ENCODE results near the gene ZYX.
A peak's percentile ranks its signal among the peaks of the same experiment; 100 is the strongest.

ZYX gene

DNA sequence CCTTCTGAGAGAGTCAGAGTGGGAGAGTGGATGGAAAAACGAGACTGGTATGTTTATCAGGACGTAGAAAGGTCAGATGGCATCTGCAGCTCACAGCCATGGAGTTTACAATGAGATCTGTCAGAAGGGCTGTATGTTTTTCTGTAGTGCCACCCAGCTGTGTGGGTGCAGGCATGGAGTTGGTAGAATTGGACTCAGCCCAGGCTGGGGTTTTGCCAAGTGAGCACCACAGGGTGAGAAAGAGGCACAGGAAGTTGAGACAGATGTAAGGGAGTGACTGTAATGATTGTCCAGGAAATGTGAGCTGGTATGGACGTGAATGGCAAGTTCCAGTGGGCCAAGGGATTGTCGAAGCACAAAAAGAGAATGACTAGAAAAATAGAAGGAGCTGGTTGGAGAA lies 9.1 kb upstream of the ZYX start:
- TF ChIP-seq, protein P1, sequence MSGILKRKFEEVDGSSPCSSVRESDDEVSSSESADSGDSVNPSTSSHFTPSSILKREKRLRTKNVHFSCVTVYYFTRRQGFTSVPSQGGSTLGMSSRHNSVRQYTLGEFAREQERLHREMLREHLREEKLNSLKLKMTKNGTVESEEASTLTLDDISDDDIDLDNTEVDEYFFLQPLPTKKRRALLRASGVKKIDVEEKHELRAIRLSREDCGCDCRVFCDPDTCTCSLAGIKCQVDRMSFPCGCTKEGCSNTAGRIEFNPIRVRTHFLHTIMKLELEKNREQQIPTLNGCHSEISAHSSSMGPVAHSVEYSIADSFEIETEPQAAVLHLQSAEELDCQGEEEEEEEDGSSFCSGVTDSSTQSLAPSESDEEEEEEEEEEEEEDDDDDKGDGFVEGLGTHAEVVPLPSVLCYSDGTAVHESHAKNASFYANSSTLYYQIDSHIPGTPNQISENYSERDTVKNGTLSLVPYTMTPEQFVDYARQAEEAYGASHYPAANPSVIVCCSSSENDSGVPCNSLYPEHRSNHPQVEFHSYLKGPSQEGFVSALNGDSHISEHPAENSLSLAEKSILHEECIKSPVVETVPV (CRISPR knock-in tag; IDR thresholded peaks at IDR 0.05) = no peak
- TF ChIP-seq ZNF565 (CRISPR knock-in tag; conservative IDR thresholded peaks at IDR 0.05; ENCODE audit: low read depth) (no peak), OSR1 (CRISPR knock-in tag; IDR thresholded peaks at IDR 0.05) (no peak), ISL1 (CRISPR knock-in tag; IDR thresholded peaks at IDR 0.05) (no peak), GLIS3 (CRISPR knock-in tag; IDR thresholded peaks at IDR 0.05) (no peak), CSDC2 (CRISPR knock-in tag; IDR thresholded peaks at IDR 0.05) (no peak), RARB (CRISPR knock-in tag; IDR thresholded peaks at IDR 0.05) (no peak)
- TF ChIP-seq, protein P2, sequence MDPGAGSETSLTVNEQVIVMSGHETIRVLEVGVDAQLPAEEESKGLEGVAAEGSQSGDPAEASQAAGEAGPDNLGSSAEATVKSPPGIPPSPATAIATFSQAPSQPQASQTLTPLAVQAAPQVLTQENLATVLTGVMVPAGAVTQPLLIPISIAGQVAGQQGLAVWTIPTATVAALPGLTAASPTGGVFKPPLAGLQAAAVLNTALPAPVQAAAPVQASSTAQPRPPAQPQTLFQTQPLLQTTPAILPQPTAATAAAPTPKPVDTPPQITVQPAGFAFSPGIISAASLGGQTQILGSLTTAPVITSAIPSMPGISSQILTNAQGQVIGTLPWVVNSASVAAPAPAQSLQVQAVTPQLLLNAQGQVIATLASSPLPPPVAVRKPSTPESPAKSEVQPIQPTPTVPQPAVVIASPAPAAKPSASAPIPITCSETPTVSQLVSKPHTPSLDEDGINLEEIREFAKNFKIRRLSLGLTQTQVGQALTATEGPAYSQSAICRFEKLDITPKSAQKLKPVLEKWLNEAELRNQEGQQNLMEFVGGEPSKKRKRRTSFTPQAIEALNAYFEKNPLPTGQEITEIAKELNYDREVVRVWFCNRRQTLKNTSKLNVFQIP (CRISPR knock-in tag; IDR thresholded peaks at IDR 0.05; ENCODE audit: borderline replicate concordance, low read depth) = no peak
- peak; percentile 11 for ATAC-seq

DNA sequence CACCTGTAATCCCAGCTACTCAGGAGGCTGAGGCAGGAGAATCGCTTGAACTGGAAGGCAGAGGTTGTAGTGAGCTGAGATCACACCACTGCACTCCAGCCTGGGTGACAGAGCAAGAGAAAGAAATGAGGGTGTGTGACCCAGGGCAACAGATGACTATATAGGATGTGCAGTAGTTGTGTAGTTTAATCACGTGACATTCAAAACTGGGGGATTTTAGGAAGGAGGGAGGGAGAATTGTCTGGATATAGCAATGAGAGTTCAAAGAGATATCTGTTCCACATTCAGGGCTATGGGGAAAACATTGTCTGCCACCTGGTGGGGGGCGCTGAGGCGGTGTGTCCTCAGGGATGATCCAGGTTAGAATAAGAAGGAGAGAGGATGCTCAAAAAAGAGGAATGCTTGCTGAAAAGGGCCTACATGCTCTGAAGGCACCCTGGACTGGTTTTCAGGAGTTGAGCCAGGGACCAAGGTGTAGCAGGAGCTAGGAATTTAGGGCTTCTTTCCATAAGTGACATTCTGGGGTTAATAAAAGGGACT lies 7.8 kb upstream of the ZYX start:
- TF ChIP-seq GLIS3 (CRISPR knock-in tag; IDR thresholded peaks at IDR 0.05) (no peak), OSR1 (CRISPR knock-in tag; IDR thresholded peaks at IDR 0.05) (no peak), ISL1 (CRISPR knock-in tag; IDR thresholded peaks at IDR 0.05) (no peak), ESRRG (CRISPR knock-in tag; IDR thresholded peaks at IDR 0.05) (no peak), ARNTL (CRISPR knock-in tag; IDR thresholded peaks at IDR 0.05; ENCODE audit: borderline replicate concordance, low read depth) (no peak), CSDC2 (CRISPR knock-in tag; IDR thresholded peaks at IDR 0.05) (no peak), ZC3H10 (CRISPR knock-in tag; IDR thresholded peaks at IDR 0.05) (no peak), ZFP3 (CRISPR knock-in tag; IDR thresholded peaks at IDR 0.05) (no peak), TCF4 (CRISPR knock-in tag; IDR thresholded peaks at IDR 0.05; ENCODE audit: borderline replicate concordance) (no peak), ZNF8 (CRISPR knock-in tag; IDR thresholded peaks at IDR 0.05) (no peak), PPARA (CRISPR knock-in tag; IDR thresholded peaks at IDR 0.05; ENCODE audit: borderline replicate concordance) (no peak), RARB (CRISPR knock-in tag; IDR thresholded peaks at IDR 0.05) (no peak)
- TF ChIP-seq, protein P2 (CRISPR knock-in tag; IDR thresholded peaks at IDR 0.05; ENCODE audit: borderline replicate concordance, low read depth) = no peak
- TF ChIP-seq, protein P3, sequence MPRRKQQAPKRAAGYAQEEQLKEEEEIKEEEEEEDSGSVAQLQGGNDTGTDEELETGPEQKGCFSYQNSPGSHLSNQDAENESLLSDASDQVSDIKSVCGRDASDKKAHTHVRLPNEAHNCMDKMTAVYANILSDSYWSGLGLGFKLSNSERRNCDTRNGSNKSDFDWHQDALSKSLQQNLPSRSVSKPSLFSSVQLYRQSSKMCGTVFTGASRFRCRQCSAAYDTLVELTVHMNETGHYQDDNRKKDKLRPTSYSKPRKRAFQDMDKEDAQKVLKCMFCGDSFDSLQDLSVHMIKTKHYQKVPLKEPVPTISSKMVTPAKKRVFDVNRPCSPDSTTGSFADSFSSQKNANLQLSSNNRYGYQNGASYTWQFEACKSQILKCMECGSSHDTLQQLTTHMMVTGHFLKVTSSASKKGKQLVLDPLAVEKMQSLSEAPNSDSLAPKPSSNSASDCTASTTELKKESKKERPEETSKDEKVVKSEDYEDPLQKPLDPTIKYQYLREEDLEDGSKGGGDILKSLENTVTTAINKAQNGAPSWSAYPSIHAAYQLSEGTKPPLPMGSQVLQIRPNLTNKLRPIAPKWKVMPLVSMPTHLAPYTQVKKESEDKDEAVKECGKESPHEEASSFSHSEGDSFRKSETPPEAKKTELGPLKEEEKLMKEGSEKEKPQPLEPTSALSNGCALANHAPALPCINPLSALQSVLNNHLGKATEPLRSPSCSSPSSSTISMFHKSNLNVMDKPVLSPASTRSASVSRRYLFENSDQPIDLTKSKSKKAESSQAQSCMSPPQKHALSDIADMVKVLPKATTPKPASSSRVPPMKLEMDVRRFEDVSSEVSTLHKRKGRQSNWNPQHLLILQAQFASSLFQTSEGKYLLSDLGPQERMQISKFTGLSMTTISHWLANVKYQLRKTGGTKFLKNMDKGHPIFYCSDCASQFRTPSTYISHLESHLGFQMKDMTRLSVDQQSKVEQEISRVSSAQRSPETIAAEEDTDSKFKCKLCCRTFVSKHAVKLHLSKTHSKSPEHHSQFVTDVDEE (CRISPR knock-in tag; IDR thresholded peaks at IDR 0.05) = no peak
- TF ChIP-seq, protein P4, sequence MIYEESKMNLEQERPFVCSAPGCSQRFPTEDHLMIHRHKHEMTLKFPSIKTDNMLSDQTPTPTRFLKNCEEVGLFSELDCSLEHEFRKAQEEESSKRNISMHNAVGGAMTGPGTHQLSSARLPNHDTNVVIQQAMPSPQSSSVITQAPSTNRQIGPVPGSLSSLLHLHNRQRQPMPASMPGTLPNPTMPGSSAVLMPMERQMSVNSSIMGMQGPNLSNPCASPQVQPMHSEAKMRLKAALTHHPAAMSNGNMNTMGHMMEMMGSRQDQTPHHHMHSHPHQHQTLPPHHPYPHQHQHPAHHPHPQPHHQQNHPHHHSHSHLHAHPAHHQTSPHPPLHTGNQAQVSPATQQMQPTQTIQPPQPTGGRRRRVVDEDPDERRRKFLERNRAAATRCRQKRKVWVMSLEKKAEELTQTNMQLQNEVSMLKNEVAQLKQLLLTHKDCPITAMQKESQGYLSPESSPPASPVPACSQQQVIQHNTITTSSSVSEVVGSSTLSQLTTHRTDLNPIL (CRISPR knock-in tag; IDR thresholded peaks at IDR 0.05; ENCODE audit: low read depth) = no peak
- no peak for ATAC-seq

DNA sequence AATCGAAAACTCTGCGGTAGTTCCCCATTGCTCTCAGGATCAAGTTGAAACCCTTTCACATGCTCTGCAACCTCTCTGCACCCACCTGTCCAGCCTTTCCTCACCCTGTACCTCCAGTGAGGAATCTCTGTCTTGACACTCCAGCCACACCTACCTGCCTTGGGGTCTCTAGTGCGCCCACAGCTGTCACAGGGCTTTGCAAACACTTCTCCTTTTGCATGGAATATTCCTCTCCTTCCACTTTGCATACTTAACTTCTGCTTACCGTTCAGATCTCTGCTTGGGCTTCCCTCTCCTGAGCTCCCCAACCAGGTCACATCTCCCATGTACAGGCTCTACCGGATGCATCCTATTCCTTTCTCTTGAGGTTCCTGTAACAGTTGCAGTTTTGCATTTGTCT lies 6.6 kb upstream of the ZYX start:
- no peak for ATAC-seq
- no peak for TF ChIP-seq TOX (CRISPR knock-in tag; IDR thresholded peaks at IDR 0.05; ENCODE audit: borderline replicate concordance)
- no peak for TF ChIP-seq ZNF565 (CRISPR knock-in tag; conservative IDR thresholded peaks at IDR 0.05; ENCODE audit: low read depth)
- TF ChIP-seq, protein P4 (CRISPR knock-in tag; IDR thresholded peaks at IDR 0.05; ENCODE audit: low read depth) = no peak
- no peak for TF ChIP-seq ZC3H10 (CRISPR knock-in tag; IDR thresholded peaks at IDR 0.05)
- TF ChIP-seq, protein P3 (CRISPR knock-in tag; IDR thresholded peaks at IDR 0.05) = no peak
- no peak for TF ChIP-seq ZNF70 (CRISPR knock-in tag; IDR thresholded peaks at IDR 0.05)

Data from SK-N-SH treated with all-trans-retinoic acid at 6 μM for 48 hours (cell line).